GM12878 (cell line): Measurements from ENCODE around the gene RBBP4. TPM values are rescaled to one million over a fixed set of nuclear protein-coding genes. Genes with fewer than 3 reads are reported as not detected.

Experiments used
- ATAC-seq: fragments of 200-7000 bp; cut with Tn5 transposase; 3 replicates; pipeline ENCODE4 v1.9.1; 2020; ENCODE audit warnings: mild to moderate bottlenecking, moderate library complexity
- BruUV-seq: library from RNA; stranded (reverse); fragments of 400-500 nt; replicated peaks from 2 replicates; lab custom pipeline; 2021; lab: Mats Ljungman, UMichigan
- CTCF ChIA-PET: fragments of 300-600 bp; sonication (Branson Sonifier 250); formaldehyde crosslinking; extraction: SDS; loops from one replicate; lab custom pipeline; 2021; ENCODE audit warnings: inconsistent platforms; lab: Yijun Ruan, JAX
- POLR2A ChIA-PET: fragments of 350-600 bp; formaldehyde crosslinking; extraction: SDS; loops from one replicate; lab custom pipeline; 2021; ENCODE audit warnings: inconsistent platforms; lab: Charles Lee
- RAD21 ChIA-PET: fragments of 300-600 bp; sonication (Branson Sonifier 250); formaldehyde crosslinking; loops from one replicate; lab custom pipeline; 2023; ENCODE audit warnings: antibody characterized with exemption; ENCODE audit not compliant: unreplicated experiment; lab: Charles Lee
- SMC1A ChIA-PET: fragments of 300-600 bp; sonication (Branson Sonifier 250); formaldehyde crosslinking; loops from one replicate; lab custom pipeline; 2023; ENCODE audit not compliant: unreplicated experiment, uncharacterized antibody; lab: Charles Lee
- DNase-seq: peaks from one replicate; pipeline ENCODE4 v3.0.0-alpha.2; 2011; ENCODE audit warnings: low read depth, low spot score
- FAIRE-seq: peaks from 3 replicates; lab custom pipeline; 2011; peaks lifted over from hg19 to GRCh38; lab: Jason Lieb, UNC
- H2AFZ ChIP-seq: 2 replicates; pipeline ENCODE4 v1.6.0; 2011; ENCODE audit warnings: low read depth, low read length, control low read depth; ENCODE audit not compliant: control insufficient read depth
- H3K27ac ChIP-seq: 2 replicates; pipeline ENCODE4 v1.5.1; 2011; ENCODE audit warnings: control low read depth; ENCODE audit not compliant: control insufficient read depth, insufficient read depth
- H3K27me3 ChIP-seq, 2 experiments: replicated peaks in 1 of 2; 2 replicates each; pipeline versions ENCODE4 v1.6.0 to v1.6.1; 2011; ENCODE audit warnings: low read length in 1 of 2; ENCODE audit not compliant: control insufficient read depth in 2 of 2, insufficient read depth in 2 of 2
- H3K36me3 ChIP-seq, 2 experiments: 2 replicates each; pipeline ENCODE4 v1.5.1; 2011; ENCODE audit warnings: low read length in 1 of 2; ENCODE audit not compliant: control insufficient read depth in 2 of 2, insufficient read depth in 2 of 2
- H3K4me1 ChIP-seq: 2 replicates; pipeline ENCODE4 v1.6.1; 2011; ENCODE audit warnings: mild to moderate bottlenecking, low read length, moderate library complexity, mixed read lengths; ENCODE audit not compliant: control insufficient read depth, insufficient read depth
- H3K4me2 ChIP-seq: 2 replicates; pipeline ENCODE4 v1.6.0; 2011; ENCODE audit warnings: control low read depth; ENCODE audit not compliant: control insufficient read depth, insufficient read depth
- H3K4me3 ChIP-seq: fragments of 200-600 bp; sonication (generic); 2 replicates; pipeline ENCODE4 v1.5.1; 2016
- H3K79me2 ChIP-seq: 2 replicates; pipeline ENCODE4 v1.6.0; 2011; ENCODE audit warnings: low read length; ENCODE audit not compliant: control insufficient read depth, insufficient read depth
- H3K9ac ChIP-seq: 2 replicates; pipeline ENCODE4 v1.8.0; 2011; ENCODE audit warnings: low read length, control low read depth, mixed read lengths; ENCODE audit not compliant: control insufficient read depth, insufficient read depth
- H3K9me3 ChIP-seq: replicated peaks from 3 replicates; pipeline ENCODE4 v1.5.1; 2011; ENCODE audit warnings: mild to moderate bottlenecking, low read length; ENCODE audit not compliant: control insufficient read depth, insufficient read depth
- H4K20me1 ChIP-seq: 2 replicates; pipeline ENCODE4 v1.6.0; 2011; ENCODE audit not compliant: control insufficient read depth, insufficient read depth
- ATF2 ChIP-seq: IDR thresholded peaks from 2 replicates; pipeline ENCODE4 v1.6.1; 2012; ENCODE audit warnings: low read length, inconsistent platforms
- BCL11A ChIP-seq: IDR thresholded peaks from 2 replicates; pipeline ENCODE4 v1.6.1; 2011; ENCODE audit warnings: low read depth, low read length
- BMI1 ChIP-seq: fragments of 450-650 bp; IDR thresholded peaks from 2 replicates; pipeline ENCODE4 v1.6.1; 2016; ENCODE audit warnings: mild to moderate bottlenecking, moderate library complexity, borderline replicate concordance
- CBX5 ChIP-seq: sonication (generic); IDR thresholded peaks from 2 replicates; pipeline ENCODE4 v1.6.1; 2016; ENCODE audit warnings: low read depth, moderate library complexity, mild to moderate bottlenecking, inconsistent platforms
- CEBPB ChIP-seq, 2 experiments: fragments of 150-350 bp in 1 of 2; IDR thresholded peaks; 2 replicates each; pipeline ENCODE4 v1.6.1; 2012 to 2014; ENCODE audit warnings: low read depth in 2 of 2, low read length in 2 of 2, borderline replicate concordance in 1 of 2, inconsistent platforms in 1 of 2
- E2F4 ChIP-seq: IDR thresholded peaks from 2 replicates; pipeline ENCODE4 v1.6.1; 2012; ENCODE audit warnings: low read depth, low read length, improper control_type of control experiment
- EED ChIP-seq: sonication (generic); IDR thresholded peaks from 2 replicates; pipeline ENCODE4 v1.6.1; 2016; ENCODE audit warnings: antibody characterized with exemption, low read depth
- HDAC2 ChIP-seq: fragments of 200-600 bp; sonication (generic); IDR thresholded peaks from 2 replicates; pipeline ENCODE4 v1.6.1; 2017
- IKZF1 ChIP-seq: fragments of 450-650 bp; conservative IDR thresholded peaks from 2 replicates; pipeline ENCODE4 v1.6.1; 2017; ENCODE audit warnings: antibody characterized with exemption, mild to moderate bottlenecking
- NFYA ChIP-seq: IDR thresholded peaks from 2 replicates; pipeline ENCODE4 v1.6.1; 2011; ENCODE audit warnings: low read depth, mild to moderate bottlenecking, low read length, improper control_type of control experiment, borderline replicate concordance
- NFYB ChIP-seq: IDR thresholded peaks from 2 replicates; pipeline ENCODE4 v1.6.1; 2011; ENCODE audit warnings: low read depth, mild to moderate bottlenecking, low read length, improper control_type of control experiment, moderate library complexity; ENCODE audit not compliant: insufficient read depth
- NR2F1 ChIP-seq: fragments of 450-650 bp; conservative IDR thresholded peaks from 2 replicates; pipeline ENCODE4 v1.6.1; 2017; ENCODE audit warnings: mild to moderate bottlenecking
- PAX5 ChIP-seq: IDR thresholded peaks from 2 replicates; pipeline ENCODE4 v1.6.1; 2011; ENCODE audit warnings: low read depth, low read length, borderline replicate concordance
- PKNOX1 ChIP-seq: fragments of 450-650 bp; IDR thresholded peaks from 2 replicates; pipeline ENCODE4 v1.6.1; 2016; ENCODE audit warnings: mild to moderate bottlenecking
- POLR2A ChIP-seq: IDR thresholded peaks from 2 replicates; pipeline ENCODE4 v1.6.1; 2011; ENCODE audit warnings: low read depth, mild to moderate bottlenecking, low read length
- POLR2AphosphoS5 ChIP-seq: IDR thresholded peaks from 2 replicates; pipeline ENCODE4 v1.6.1; 2011; ENCODE audit warnings: mild to moderate bottlenecking, low read length, inconsistent platforms
- RBBP5 ChIP-seq: fragments of 200-600 bp; sonication (generic); conservative IDR thresholded peaks from 2 replicates; pipeline ENCODE4 v1.6.1; 2016
- RFX5 ChIP-seq: IDR thresholded peaks from 2 replicates; pipeline ENCODE4 v1.6.1; 2011; ENCODE audit warnings: low read depth, low read length, improper control_type of control experiment
- TAF1 ChIP-seq: IDR thresholded peaks from 2 replicates; pipeline ENCODE4 v1.6.1; 2011; ENCODE audit warnings: mild to moderate bottlenecking, low read depth, low read length, borderline replicate concordance
- TCF3 ChIP-seq: IDR thresholded peaks from 2 replicates; pipeline ENCODE4 v1.6.1; 2012; ENCODE audit warnings: low read depth, mild to moderate bottlenecking, low read length, borderline replicate concordance; ENCODE audit not compliant: insufficient read depth
- YBX1 ChIP-seq: fragments of 450-650 bp; IDR thresholded peaks from 2 replicates; pipeline ENCODE4 v1.6.1; 2016; ENCODE audit warnings: antibody characterized with exemption
- ZBED1 ChIP-seq: IDR thresholded peaks from 2 replicates; pipeline ENCODE4 v1.6.1; 2016; ENCODE audit warnings: borderline replicate concordance
- ZNF207 ChIP-seq: fragments of 450-650 bp; IDR thresholded peaks from 2 replicates; pipeline ENCODE4 v1.6.1; 2014; ENCODE audit warnings: antibody characterized with exemption, mild to moderate bottlenecking, borderline replicate concordance
- ZNF217 ChIP-seq: fragments of 450-650 bp; IDR thresholded peaks from 2 replicates; pipeline ENCODE4 v1.6.1; 2017; ENCODE audit warnings: antibody characterized with exemption, mild to moderate bottlenecking
- WGBS: methylation state at CpG from one replicate; pipeline ENCODE4 v1.1.6; 2016; ENCODE audit warnings: low lambda C conversion rate; ENCODE audit not compliant: insufficient replicate concordance, insufficient coverage; ENCODE audit errors: missing lambda C conversion rate; 5-methylcytosine and 5-hydroxymethylcytosine counted together
- in situ Hi-C: fragments of 300-500 bp; cut with MboI; formaldehyde crosslinking; loops from 9 replicates; pipeline ENCODE4 v1.14.3; 2018; ENCODE audit warnings: mixed read lengths
- intact Hi-C: fragments of 100-400 bp; cut with micrococcal nuclease; formaldehyde crosslinking; loops from one replicate; pipeline ENCODE4 v1.14.2; 2022; ENCODE audit not compliant: unreplicated experiment
- polyA plus RNA-seq, 11 experiments: library from polyadenylated mRNA; depleted of rRNA in 4 of 11; unstranded in 6 of 11; stranded (reverse) in 5 of 11; fragments of >200 nt; fragmentation: Nextera tagmentation in 4 of 11; fragmentation: Illumina TruSeq in 1 of 11; extraction: Ambion mirVana in 4 of 11; extraction: Trizol in 1 of 11; gene quantifications; 1 replicate in 1 of 11; 2 replicates in 10 of 11; pipeline versions ENCODE4 v1.2.1 to v1.2.3, GENCODE V29; 2011 to 2016; ENCODE audit warnings: inconsistent platforms in 2 of 11, missing spikeins in 2 of 11, low read depth in 1 of 11
- total RNA-seq, 4 experiments: library from RNA; depleted of rRNA in 3 of 4; stranded (reverse); fragments of >200 nt in 3 of 4; fragmentation: Illumina TruSeq in 1 of 4; extraction: Trizol in 1 of 4; gene quantifications; 2 replicates each; pipeline versions ENCODE4 v1.2.1 to v1.2.3, GENCODE V29; 2013 to 2021

The RBBP4 gene
- total and polyA plus RNA-seq, 10 of the 15 experiments (the other 5 are each of a cell fraction or from before 2014, with no cell fraction given), result 120 to 357 (median 231) TPM

- H3K9ac ChIP-seq, result peak overlapping the region; percentile 53
- H2AFZ ChIP-seq, result peak overlapping the region; percentile 87
- FAIRE-seq (peak; percentile 77), ATAC-seq (peak; percentile 99), DNase-seq (no peak)
- ChIA-PET CTCF (interaction anchor here (1.3 to 1.6 kb wide), 2 partner anchors 21 to 92 kb away, joined by 4 to 5 read pairs; no protein-coding TSS in a partner anchor), RAD21 (interaction anchor here (1.1 to 1.5 kb wide), 2 partner anchors 15 to 34 kb away, joined by 3 to 4 read pairs; no protein-coding TSS in a partner anchor), SMC1A (interaction anchor here (1.3 kb wide), 1 partner anchor 72 kb away, joined by 3 read pairs; no protein-coding TSS in a partner anchor), POLR2A (no interaction called here)
- peak overlapping the region; percentile 67 for H3K4me3 ChIP-seq
- no peaks in the 10 kb centered on the region for H3K79me2 ChIP-seq
- WGBS, result 10% methylated on average over 34 of the region's 35 CpGs
- peaks cover 5% of the 10 kb centered on the region; the same call in 1 of the 2 replicates for H3K4me1 ChIP-seq
- no peak overlapping the region; the same call in 1 of the 2 replicates for H3K27ac ChIP-seq
- H3K4me2 ChIP-seq, result peak overlapping the region; percentile 97
- no TSS peak for BruUV-seq
- H3K27me3 ChIP-seq, result no peaks in the 10 kb centered on the region
- no peaks in the 10 kb centered on the region for H3K36me3 ChIP-seq
- in situ Hi-C loops (no loop called here), intact Hi-C loops (no loop called here)
- no peaks in the 10 kb centered on the region for H3K9me3 ChIP-seq
- H4K20me1 ChIP-seq, result no peaks in the 10 kb centered on the region
- no peak for TF ChIP-seq NFYA
- TF ChIP-seq NR2F1, result peak; percentile 36; the same call in 1 of the 2 replicates
- TF ChIP-seq PAX5, result no peak
- no peak for TF ChIP-seq TCF3
- TF ChIP-seq ATF2, result no peak
- TF ChIP-seq EED, result peak; percentile 36; the same call in 1 of the 2 replicates
- no peak for TF ChIP-seq CBX5
- TF ChIP-seq POLR2A, result peak; percentile 58
- no peak for TF ChIP-seq BCL11A
- no peak for TF ChIP-seq YBX1
- TF ChIP-seq BMI1, result no peak
- TF ChIP-seq RFX5, result no peak
- no peak for TF ChIP-seq POLR2AphosphoS5
- TF ChIP-seq TAF1, result peak; percentile 11; the same call in 1 of the 2 replicates
- peak; percentile 17; the same call in 1 of the 2 replicates for TF ChIP-seq IKZF1
- no peak for TF ChIP-seq ZNF217
- TF ChIP-seq HDAC2, result no peak
- no peak for TF ChIP-seq E2F4
- TF ChIP-seq NFYB, result peak; percentile 54; the same call in 1 of the 2 replicates
- no peak for TF ChIP-seq ZBED1
- no peak for TF ChIP-seq RBBP5
- TF ChIP-seq PKNOX1, result no peak
- no peak for TF ChIP-seq CEBPB (IDR thresholded peaks at IDR 0.05; ENCODE audit: borderline replicate concordance in 1 of 2, low read depth in 2 of 2, low read length in 2 of 2)
- TF ChIP-seq ZNF207, result no peak
These were observed 38.7 kb upstream of the RBBP4 start for GRCh38 chr1:32612189-32612881.
